SK-N-SH (cell line): Measurements from ENCODE around the gene AXIN1.
"Not testable (repeated sequence)": the region's sequence is repeated elsewhere in the genome, so short reads cannot be mapped to it uniquely, and the experiment has no call there.

Experiments
- CTCF ChIP-seq: fragments of 200-600 bp; sonication (generic); IDR thresholded peaks from 2 replicates; pipeline ENCODE4 v1.6.1; 2017; ENCODE audit warnings: antibody characterized with exemption, mild to moderate bottlenecking, moderate library complexity
- REST ChIP-seq: IDR thresholded peaks from 2 replicates; pipeline ENCODE4 v1.6.1; 2012; ENCODE audit warnings: mild to moderate bottlenecking, low read depth, low read length, moderate library complexity
- SIN3A ChIP-seq: IDR thresholded peaks from 2 replicates; pipeline ENCODE4 v1.6.1; 2012; ENCODE audit warnings: low read depth, mild to moderate bottlenecking, low read length, moderate library complexity, borderline replicate concordance
- TEAD4 ChIP-seq: IDR thresholded peaks from 2 replicates; pipeline ENCODE4 v1.4.0; 2012; ENCODE audit warnings: mild to moderate bottlenecking, borderline replicate concordance; ENCODE audit not compliant: insufficient read depth
- ZBTB33 ChIP-seq: IDR thresholded peaks from 2 replicates; pipeline ENCODE4 v1.4.0; 2012; ENCODE audit warnings: low read depth, borderline replicate concordance

DNA sequence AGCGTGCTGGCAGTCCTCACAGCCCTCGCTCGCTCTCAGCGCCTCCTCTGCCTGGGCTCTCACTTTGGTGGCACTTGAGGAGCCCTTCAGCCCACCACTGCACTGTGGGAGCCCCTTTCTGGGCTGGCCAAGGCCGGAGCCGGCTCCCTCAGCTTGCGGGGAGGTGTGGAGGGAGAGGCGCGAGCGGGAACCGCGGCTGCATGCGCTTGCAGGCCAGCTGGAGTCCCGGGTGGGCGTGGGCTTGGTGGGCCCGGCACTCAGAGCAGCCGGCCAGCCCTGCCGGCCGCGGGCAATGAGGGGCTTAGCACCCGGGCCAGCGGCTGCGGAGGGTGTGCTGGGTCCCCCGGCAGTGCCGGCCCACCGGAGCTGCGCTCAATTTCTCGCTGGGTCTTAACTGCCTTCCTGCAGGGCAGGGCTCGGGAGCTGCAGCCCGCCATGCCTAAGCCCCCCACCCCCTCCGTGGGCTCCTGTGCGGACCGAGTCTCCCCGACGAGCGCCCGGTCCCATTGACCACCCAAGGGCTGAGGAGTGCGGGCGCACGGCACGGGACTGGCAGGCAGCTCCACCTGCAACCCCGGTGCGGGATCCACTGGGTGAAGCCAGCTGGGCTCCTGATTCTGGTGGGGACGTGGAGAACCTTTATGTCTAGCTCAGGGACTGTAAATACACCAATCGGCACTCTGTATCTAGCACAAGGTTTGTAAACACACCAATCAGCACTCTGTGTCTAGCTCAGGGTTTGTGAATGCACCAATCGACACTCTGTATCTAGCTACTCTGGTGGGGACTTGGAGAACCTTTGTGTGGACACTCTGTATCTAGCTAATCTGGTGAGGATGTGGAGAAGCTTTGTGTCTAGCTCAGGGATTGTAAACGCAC is 11.2 kb downstream of the AXIN1 start:
- TF ChIP-seq CTCF, REST, TEAD4, ZBTB33, SIN3A: not testable (repeated sequence)
